Stimulated activated naive CD4-positive, alpha-beta T cell (primary cell): ENCODE results near the gene CMSS1.

ENCODE experiments used
- DNase-seq, 6 experiments: peaks; one replicate each; lab custom pipeline; 2025; lab: John Stamatoyannopoulos, UW

The CMSS1 gene

DNA sequence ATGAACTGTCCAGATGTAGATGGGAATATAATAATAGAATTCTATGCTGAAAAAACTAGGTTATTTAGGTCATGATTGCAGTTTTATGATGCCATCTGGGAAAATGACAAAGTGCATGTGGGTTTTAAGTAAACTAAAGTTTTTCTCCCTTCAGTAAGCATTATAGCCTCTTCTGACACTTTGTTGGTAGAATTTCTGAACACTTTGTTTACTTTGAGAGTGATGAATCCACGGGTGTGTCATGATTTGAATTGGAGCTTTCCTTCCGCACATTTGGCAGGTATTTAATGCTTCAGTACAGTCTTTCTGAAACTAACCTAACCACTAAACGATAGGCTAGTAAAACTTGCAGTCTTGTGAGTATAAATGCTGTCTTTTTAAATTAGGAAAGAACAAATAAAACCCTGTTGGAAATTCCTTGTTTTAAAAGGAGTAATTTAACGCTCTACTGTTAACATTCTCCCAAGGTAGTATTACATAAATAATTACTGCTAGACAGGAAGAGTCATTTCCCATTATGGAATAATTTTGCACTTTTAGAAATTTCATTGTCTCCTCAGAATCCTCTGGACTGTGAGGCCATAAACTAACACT lies 289.7 kb downstream of the CMSS1 start:
- no peak for DNase-seq

DNA sequence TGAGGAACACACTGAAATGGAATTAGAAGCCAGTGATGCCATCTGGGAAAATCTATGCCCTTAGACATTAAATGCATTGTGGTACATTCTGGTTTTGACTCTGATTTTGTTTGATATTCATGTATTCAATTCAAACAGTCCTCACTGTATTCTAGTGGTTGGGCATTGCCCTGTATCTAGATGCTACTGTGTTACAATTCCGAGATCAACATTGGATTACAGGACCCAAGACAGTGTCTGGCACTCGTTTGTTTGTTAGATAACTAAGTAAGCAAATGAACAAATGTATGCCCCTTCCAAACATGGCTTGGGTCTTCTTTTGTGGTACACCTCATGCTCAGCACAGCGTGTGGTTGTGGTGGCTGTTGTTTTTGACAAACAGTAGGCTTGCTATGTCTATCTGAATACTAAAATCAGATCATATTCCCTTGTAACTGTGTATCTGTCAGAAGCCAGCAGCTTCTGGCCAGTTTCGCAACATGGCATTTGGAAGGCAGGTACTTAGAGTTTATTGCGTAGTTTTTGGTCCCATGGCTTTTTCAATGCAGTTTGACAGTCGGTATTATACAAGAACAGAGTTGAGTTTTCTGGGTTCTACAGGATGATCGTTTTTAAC lies 290.9 kb downstream of the CMSS1 start:
- no peak for DNase-seq

DNA sequence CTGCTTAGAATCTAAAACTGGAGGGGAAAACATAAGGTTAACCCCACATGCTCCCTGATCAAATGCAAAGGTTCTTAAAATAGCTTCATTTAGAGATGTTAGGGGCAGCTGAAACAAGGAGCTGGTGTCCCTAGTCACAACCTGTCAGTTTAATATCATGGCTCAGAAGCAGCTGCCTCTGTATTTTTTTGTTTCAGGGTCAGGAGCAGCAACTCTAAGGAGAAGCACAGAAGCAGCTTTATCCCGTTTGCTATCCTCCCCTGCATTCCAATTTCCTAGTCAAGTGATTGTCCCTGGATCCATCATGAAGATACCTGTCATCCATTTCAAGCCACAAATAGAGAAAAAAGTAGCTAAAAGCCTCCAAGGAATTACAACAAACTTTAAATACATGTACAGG lies 292.5 kb downstream of the CMSS1 start:
- no peak for DNase-seq

DNA sequence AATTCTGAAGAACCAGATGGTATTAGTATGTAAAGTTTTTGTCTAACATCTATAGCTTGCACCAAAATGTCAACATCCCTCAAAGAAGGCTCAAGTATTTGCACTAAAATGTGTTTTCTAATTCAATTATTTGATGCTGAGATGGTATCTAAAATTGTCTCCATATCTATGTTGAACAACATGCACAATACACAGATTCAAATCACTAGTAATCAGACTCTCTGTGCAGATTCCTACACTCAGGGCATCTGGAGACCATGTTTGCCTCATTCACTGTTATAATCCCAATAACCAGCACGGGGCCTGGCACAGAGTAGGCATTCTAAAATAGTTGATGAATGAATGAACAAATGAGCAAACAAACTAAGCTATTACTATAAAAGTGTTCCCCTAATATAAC lies 294.1 kb downstream of the CMSS1 start:
- DNase-seq: no peak

DNA sequence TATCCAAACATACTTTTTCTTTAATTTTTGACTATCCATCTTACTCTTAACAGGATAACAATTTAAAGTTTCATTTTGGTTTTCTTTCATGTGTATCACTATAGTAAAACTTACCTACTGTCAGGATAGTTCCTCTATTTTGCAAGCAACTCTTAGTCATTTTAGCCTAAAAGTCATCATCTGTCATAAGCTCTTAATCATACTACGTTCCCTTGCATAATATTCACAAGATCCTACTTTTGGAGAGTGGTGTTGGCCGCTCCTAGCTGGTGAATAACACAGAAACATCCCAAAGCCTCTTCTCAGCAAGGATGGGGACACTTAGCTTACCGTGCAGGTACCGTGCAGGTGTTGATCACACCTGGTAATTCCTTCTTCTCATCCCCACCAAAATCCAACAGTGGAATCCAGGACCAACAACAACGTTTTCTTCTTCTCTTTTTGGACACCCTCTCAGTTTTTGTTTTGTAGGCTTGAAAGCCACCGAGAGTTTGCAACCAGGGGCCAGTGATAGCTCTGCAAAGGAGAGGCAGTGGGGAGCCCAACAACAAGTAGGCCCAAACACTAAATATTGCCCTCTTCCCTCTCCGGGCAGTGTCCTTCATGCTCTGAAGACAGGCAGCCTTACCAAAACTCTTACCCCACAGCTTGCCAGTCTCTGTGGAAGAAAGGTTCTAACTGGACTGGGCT lies 296.2 kb downstream of the CMSS1 start:
- no peak for DNase-seq

DNA sequence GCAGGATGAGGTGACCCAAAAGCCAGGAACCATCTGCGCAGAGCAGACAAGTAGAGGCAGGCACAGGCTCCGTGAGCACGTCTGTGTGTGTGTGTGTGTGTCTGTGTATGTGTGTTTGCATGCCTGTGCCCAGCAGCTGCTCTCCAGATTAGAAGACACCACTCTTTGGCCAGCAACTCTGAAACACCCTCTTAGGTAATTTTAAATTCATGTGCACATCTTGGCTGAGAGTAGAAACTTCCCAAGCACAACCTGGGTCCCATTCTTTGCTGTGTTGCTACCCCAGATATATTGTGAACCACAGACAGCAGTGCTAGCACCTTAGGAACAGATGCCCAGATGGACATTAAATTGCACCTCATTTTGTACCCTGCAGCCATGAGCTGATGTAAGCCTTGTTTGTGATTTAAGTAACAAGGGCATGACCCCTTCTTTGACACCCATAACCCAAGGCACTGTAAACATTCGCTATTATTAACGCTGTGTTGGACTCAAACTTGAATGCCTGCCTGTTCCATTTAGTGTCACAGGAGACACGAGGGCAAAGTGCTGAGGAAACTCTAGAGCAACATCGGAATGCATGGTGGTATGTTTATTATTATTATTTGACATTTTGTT lies 296.9 kb downstream of the CMSS1 start, which contains the start of gene FILIP1L:
TSS of gene FILIP1L (minus strand) at position 89 of the 618 bp plus-strand sequence.
- no peak for DNase-seq

DNA sequence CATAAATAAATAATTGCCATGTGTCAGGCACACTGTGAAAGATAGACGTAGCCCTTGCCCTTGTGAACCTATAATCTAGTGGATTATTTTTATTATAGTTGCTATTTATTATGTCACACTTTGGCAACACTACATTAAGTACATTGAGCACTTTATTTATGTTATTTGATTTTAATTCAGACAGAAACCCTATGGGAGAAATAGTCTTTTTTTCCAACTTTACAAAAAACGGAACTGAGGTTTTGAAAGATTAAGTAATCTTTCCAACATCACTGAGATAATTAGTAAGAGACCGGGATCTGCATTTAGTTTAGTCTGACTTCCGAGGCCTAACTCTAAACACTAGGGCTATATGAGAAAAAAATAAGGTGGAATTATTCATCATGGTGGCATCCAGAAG lies 299.4 kb downstream of the CMSS1 start:
- DNase-seq: no peak

DNA sequence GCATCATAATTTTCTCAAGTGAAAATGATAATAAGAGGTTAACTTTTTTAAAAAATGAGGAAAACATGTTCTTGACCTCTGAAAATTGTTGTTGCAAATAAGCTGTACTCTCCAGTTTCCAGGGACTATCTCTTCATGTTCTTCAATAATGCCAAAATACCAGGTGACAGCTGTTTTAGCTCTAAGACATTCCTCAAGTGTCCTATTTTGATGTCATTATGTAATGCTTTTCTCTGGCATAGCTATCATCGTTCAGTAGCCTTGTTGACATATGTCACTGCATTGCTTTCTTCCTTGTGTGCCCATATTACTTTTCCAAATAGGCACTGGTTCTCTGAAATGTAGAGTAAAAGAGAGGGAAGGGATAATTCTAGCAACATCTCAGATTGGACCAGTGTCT lies 302.4 kb downstream of the CMSS1 start:
- DNase-seq: no peak

DNA sequence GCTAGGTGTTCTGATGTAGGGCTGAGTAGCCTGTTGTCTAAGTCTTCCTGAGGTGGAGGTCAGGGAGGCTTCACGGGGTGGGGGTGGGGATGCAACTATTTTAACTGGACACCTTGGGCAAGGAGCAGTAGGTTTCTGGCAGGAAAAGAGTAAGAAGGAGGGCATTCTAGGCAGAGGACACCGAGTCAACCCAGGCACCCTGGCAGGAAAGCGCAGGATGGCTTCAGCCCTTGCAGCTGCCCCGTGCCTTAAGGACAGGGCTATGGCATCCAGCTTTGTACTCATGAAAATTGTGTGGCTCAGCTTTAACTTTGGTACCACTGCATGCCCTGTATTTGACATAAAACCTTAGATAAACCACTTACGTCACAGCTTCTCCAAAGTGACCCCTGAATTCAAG lies 303.0 kb downstream of the CMSS1 start:
- DNase-seq: no peak

DNA sequence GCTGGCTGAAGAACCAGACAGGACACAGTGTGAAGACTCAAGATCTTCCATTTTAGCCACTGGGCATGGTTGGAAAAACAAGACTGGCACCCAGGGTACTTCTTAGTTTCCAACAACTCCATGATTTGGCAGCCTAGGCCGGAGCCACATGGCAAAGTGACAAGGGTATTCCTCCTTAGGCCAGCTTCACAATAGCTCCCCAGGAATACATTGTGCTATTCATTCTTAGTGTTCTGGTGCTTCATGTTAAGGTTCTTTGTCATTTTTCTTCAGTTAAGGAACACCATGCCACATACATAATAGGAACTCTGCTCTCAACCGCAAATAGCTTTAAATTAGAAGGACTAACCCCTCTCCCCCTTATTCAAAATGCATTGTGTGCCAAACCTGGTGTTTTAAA lies 304.7 kb downstream of the CMSS1 start:
- DNase-seq: no peak

DNA sequence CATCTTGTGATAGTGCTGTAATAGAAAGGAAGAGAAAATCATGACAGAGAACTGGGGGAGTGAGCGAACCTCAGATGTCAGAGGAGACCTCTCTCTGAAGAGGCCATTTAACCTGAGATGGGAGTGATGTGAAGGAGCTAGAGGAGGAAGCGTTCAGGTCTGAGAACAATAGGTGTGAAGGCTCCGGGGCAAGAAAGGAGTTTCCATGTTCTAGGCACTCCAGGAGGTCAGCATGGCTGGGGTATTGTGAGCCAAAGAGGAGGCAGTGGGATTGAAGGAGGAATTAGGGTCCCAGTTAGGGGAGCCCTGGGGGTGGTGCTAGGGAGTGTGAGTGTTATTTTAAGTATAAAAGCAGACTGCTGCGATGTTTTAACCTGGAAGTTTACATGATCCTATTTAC lies 305.4 kb downstream of the CMSS1 start:
- no peak for DNase-seq

DNA sequence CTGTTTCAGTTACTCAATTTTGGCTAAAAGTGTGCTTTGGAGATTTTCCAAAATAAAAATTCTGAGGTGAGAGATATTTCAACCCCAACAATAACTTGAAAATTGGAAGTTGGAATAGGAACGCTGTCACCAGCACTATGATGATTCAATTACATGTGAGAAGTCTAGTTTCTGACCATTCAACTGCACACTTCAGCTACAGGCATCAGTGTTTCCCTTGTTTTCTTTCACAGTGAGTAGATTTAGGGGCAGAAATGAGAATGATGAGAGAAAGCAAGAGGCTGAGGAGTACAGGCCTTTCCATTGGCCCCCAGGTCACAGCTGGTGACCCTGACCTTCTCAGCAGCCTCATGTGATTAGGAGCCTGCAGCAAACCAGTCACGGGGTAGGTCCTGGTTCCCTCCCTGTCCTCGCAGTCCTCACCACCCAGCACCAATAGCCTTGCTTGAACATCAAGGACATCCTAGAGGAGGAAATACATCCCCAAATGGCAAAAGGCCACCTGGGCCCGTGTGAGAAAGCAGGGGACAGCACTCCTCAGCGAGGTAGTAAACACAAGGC lies 306.6 kb downstream of the CMSS1 start:
- DNase-seq: no peak

DNA sequence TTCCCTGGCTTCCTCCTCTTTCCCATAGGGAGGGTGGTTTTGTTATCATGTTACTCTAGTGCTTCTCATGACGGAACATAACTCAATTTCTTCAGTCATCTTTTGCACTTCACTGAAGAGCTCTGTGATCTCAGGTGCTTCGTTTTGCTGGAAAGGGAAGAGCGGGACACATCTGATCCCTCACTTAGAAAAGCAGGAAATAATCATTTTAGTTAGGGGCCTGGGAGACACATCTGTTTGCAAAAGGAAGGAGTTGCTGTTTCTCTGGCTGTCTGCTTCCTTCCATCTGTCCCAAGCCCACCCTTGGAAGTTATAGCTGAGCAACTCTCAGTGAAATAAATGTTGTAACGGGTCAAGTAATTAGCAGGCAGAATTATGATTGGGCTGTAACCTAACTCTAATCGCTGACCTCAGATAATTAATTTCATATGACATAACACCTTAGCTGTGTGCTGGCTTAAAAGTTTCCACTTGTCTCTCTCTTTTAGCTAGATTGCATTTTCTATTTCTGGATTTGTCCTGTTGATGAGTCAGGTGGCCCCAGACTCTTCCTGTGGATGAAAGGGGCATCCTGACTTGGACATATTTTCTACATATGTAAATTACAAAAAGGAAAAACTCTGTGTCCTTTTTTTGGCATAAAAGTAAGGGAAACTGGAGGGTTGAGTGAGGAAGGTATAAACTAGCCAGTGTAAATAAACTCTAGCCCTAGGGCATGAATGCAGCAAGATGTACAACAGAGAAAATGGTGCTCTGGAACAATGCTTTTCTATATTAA lies 307.7 kb downstream of the CMSS1 start:
- DNase-seq: no peak

DNA sequence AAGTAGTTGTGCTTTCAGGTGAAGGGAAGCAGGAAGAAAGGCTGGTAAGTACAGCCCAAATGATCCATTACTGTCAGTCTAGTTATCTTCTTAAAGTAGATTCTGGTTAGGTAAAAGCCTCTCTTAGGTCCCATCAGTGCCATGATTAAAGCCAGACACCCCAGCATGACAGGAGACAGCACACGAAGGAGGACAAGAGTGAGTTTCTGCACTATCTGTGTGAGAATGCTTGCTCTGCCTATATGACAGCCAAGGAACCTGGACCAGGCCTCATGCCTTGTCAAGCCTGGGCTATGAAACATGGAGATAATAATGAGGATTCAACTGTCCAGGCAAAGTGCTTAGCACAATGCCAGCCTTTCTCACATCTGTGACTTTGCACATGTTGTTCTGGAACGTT lies 310.1 kb downstream of the CMSS1 start:
- DNase-seq: no peak

DNA sequence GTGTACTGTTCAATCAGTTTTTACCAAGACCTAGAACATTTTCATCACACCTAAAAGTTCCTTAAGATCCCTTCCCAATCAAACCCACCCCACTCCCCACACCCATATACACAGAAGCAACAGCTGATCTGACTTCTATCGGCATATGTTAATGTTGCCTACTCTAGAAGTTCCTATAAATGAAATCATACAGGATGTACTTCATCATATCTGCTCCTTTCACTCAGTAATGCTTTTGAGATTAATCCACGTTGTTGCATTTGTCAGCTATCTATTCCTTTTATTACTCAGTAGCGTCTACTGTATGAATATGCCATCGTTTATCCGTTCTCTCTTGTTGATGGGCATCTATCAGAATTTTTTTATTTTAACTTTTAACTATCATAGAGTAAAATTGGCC lies 310.9 kb downstream of the CMSS1 start:
- DNase-seq: no peak

DNA sequence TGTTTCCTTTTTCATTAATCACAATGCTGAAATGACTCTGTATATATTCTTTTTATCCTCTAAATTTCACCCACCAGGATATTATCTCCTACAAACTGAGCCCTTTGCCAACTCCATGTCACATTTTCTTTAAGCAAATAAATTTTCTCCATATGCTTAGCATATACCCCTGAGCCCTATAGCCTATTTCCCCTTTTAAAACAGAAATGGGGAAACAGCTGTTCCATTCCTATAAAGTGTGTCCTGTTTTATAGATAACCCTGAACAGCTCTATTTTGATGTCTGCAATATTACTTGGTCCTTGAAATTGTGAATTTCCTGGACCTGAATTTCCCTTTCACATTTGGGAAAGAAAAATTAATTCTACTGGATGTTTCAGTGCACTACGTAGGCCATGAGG lies 312.3 kb downstream of the CMSS1 start:
- DNase-seq: no peak

DNA sequence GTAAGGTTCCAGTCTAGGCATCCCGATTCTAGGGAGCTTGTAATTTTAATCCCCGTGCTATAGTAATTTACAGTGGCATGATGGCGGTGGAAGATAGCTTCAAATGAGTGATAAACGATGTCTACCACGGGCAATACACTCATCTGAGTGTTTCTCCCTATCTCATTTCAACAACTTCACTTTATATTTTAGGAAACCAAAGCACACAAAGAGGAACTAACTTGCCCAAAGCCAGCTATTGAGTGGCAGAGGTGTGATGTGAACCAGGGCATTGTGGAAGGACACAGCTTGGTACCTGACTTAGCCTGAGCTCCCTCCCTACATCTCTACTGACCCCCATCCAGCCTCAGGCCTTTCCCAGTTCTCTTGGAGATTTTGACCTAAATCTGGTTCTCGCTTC lies 313.6 kb downstream of the CMSS1 start:
- no peak for DNase-seq

DNA sequence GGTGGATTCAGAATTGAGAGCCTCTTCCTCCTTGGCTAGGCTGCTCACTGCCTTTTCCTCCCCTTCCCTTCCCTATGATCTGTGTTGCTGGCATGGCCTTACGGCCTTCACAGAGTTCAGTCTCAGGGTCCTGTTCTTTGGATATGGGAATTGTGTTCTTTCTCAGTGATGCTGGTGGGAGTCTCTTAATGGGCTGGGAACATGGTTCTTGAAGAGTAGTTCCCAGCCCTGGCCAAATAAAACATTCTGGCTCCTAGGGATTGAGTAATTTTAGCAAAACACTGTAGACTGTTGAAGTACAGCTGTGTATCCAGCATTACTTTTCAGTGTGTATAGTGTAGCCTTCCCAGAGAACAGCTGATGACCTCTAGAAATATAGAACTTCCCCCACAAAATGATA lies 319.3 kb downstream of the CMSS1 start:
- no peak for DNase-seq

DNA sequence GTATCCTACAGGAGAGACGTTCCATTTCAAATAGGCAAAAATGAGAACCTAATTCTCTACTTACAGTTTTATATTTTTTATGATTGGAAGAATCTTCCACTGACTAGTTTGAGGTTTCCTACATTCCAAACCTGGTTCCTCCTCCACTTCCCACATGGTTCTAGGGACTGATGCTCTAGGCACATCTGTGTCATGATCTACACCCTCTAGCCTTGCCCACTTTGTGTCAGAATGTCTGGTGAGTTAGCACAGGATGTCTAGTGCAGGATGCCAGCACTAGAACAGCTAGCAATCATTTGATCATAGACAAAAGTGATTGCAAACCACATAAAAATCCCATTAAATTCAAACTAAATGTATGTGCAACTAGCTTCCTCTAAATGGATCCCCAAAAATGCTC lies 323.3 kb downstream of the CMSS1 start:
- DNase-seq: no peak

DNA sequence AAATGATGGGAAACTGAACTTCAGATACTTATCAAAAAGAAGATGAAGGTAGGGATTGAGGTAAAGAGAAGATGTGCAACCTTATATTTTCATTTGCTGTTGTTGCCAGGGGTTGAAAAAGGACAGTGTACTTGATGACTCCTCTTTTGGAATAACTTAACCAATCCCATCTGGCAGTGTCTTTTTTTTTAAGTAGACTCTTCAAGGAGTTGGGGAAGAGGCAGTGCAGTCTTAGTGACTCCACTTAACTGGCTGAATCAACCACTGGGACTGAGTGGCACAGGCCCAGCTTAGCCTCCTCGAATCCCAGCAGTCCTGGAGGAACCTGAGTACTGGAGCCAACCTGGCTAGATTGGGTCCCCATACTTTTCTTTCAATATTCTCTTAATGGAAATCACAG lies 323.9 kb downstream of the CMSS1 start:
- no peak for DNase-seq

DNA sequence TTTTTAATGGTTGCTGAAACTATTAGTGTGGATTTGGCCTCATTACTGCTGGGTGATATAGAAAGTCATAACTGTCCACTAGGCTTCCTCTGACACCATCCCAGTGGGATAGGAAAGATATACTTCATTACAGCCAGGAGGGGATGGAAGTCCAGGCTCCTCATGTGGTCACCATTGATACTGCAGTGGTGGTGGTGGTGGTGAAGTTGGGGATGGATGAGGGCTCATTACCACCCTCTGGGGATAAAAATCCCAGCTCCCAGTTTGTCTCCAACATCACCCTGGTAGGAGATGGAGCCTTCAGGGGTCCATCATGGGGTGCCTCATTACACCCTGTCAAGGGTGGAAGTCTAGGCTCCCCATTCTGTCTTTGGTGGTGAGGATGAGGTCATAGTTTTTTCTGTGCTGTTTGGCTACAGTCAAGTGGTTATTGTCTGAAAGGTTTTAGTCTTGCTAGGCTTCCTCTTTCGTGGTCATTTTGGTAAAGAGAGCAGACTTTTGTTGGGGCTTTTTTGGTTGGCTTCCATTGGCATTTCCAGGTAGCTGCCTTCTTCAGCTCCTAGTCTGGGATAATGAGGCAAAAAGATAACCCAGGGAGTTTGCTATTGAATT lies 326.7 kb downstream of the CMSS1 start:
- no peak for DNase-seq

DNA sequence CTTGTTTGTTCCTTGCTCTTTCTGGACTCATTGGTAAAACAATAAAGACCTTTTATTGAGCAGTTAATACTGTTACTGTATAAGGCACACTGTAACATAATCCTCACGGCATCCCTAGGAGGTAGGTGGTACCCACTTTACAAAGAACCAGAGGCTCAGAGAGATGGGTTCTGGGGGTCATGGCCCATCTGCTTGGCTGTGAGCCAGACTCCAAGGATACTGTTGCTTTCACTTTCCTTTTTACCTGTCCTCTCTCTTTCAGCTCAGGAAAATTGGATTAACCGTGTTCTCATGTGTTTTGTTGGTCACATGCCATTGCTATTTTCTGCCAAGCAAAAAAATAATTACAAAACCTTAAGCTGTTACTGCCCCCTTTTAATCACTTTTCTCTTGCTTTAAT lies 331.5 kb downstream of the CMSS1 start:
- DNase-seq: no peak
